HG03066 (cell line): Measurements from ENCODE around the gene ZNF283.
"Not testable (repeated sequence)": the region's sequence is repeated elsewhere in the genome, so short reads cannot be mapped to it uniquely, and the experiment has no call there.

Experiments used
- ATAC-seq: cut with Tn5 transposase; IDR thresholded peaks from one replicate; pipeline ENCODE4 v1.9.1; 2021; ENCODE audit warnings: low read depth; ENCODE audit not compliant: unreplicated experiment

ZNF283 gene

DNA sequence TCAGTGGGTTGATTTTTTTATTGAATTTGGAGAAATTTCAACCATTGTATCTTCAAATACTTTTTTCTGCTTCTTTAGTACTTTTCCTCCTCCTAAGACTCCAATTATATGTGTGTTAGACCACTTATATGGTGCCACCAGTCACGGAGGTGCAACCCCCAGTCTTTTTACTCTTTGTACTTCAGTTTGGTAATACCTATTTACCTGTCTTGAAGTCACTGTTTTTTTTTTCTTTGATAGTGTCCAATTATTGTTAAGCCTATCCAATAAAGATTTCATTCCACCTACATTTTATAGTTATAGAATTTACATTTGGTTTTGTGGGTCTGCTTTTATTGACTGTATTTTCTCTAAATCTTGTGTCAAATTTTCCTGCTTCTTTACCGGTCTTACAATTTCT, 14.9 kb downstream of the ZNF283 start:
- no peak for ATAC-seq

- ATAC-seq: no peak
These were observed 20.1 kb downstream of the ZNF283 start for GRCh38 chr19:43847246-43847645.

- ATAC-seq: no peak
These were observed 20.8 kb downstream of the ZNF283 start for GRCh38 chr19:43847884-43848283.

- ATAC-seq: no peak
These were observed 21.7 kb downstream of the ZNF283 start for GRCh38 chr19:43848821-43849220.

DNA sequence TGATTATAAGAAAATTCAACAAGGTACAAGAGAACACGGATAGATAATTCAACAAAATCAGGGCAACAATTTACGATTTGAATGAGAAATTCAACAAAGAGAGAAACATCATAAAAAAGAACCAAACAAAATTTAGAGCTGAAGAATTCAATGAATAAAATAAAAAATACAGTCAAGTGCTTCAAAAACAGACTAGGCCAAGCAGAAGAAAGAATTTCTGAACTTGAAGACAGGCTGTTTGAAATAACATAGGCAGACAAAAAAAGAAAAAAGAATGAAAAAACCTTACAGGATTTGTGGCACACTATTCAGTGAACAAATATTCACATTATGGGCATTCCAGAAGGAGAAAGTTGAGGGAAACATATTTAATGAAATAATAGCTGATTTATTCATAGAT, 31.1 kb downstream of the ZNF283 start:
- ATAC-seq: no peak

GRCh38 chr19:43866923-43867322, 39.8 kb downstream of the ZNF283 start:
- not testable (repeated sequence) for ATAC-seq

DNA sequence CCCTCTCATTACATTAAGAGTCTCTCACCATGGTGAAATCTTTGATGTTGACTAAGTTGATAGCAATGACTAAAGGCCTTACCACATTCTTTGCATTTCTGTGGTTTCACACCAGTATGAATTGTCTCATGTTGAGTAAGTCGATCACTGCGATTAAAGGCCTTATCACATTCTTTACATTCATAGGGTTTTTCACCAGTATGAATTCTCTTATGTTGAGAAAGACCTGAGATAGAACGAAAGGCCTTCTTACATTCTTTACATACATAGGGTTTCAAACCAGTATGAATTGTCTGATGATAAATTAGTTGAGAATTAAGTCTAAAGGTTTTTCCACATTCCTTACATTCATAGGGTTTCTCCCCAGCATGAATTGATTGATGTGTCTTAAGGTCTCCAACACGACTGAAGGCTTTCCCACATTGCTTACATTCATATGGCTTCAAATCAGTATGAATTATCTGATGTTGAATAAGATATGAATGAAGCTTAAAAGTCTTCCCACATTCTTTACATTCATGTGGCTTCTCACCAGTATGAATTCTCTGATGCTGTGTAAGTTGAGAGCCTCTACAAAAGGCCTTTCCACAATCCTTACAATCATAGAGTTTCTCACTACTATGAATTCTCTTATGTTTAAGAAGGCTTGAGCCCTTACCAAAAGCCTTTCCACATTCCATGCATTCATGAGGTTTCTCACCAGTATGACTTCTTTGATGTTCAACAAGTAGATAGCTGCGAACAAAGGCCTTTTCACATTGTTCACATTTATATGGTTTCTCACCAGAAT, 45.6 kb downstream of the ZNF283 start:
- no peak for ATAC-seq

DNA sequence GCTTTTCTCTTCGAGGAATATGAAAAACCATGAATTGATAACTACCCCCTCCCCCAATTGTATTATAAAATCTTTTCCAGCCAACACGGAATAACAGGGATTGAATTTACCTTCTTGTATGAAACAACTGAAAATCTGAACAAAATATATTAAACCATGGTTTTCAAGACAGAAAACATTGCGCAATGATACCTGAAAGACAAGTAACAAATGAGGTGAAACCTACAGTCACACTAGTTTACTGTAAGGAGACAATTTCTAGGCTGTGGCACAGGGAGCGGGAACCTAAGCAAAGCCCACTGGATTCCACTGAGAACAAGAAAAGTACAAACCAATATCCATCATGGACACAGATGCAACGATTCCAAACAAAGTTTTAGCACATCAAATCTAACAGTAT, 53.4 kb downstream of the ZNF283 start:
- ATAC-seq: no peak

GRCh38 chr19:43883864-43884263, 56.7 kb downstream of the ZNF283 start, which contains the start of gene ZNF404:
Gene ZNF404, minus strand, starts transcription at chr19:43883964.
- ATAC-seq: no peak

DNA sequence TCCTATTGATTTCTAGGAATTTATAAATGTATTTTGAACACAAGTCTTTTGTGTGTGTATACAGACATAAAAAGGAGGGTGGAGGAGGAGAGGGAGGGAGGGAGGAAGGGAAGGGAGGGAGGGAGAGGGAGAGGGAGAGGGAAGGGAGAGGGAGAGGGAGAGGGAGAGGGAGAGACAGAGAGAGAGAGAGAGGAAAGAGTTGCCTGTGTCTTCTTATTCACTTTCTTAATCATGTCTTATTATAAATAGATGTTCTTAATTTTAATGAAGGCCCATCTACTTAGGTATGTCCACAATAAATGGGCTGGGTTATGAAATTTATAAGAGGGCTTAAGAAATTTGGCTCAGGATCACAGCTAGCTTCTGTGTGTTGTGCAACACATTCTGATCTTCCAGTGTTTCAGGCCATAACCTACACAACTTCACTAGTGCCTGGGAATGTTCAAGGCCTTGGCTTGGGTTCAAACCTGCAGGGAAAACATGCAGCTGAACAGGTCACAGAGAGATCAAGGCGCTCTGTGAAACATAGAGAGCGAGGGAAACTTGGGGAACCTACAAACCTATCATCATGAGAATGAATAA, 68.7 kb downstream of the ZNF283 start:
- ATAC-seq: no peak
